ENCODE results near the gene OR51B5.
"Not testable (repeated sequence)": the region's sequence is repeated elsewhere in the genome, so short reads cannot be mapped to it uniquely, and the experiment has no call there.

The OR51B5 gene, protein sequence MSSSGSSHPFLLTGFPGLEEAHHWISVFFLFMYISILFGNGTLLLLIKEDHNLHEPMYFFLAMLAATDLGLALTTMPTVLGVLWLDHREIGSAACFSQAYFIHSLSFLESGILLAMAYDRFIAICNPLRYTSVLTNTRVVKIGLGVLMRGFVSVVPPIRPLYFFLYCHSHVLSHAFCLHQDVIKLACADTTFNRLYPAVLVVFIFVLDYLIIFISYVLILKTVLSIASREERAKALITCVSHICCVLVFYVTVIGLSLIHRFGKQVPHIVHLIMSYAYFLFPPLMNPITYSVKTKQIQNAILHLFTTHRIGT

DNA sequence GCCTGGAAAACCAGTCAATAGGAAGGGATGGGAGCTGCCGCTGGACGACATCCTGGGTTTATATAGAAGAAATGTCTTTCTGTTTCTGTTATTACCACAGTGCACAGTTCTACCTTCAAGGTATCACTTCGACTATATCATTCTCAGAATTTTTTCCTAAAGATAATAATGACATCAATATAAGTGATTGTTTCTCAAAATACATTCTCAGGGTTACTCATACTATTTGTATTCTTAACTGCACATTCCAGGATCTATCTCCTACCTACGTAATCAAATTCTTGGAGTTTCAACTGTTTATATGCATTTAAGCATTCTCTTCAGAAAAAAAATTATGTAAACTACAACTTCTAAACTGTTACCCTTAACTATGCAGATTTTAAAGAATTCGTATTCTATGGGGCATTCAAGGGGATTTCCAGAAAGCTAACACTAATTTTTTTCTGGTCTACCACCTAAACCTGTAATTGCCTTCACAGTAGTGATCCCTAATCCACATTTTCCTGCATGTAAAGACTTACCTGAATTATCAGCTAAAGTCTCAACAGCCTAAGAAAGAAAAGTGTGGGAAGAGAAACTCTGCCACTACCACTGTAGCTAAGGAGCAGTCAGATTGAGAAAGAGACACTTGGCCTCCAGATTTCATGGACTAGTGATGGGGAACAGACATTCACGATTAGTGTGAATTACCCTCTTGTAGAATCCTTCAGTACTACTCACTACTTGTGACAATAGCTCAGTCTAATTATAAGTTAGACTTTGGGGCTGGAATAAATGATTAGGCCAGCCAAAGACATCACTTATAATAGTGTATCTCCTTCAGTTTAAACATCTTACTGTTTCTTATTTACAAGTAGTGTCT lies at the start of gene OR51B5:
Gene OR51B5, minus strand, starts transcription at position 51 of the 862 bp plus-strand sequence. Its CDS starts 0 bp downstream, at position 51.
- DNase-seq = no peak

DNA sequence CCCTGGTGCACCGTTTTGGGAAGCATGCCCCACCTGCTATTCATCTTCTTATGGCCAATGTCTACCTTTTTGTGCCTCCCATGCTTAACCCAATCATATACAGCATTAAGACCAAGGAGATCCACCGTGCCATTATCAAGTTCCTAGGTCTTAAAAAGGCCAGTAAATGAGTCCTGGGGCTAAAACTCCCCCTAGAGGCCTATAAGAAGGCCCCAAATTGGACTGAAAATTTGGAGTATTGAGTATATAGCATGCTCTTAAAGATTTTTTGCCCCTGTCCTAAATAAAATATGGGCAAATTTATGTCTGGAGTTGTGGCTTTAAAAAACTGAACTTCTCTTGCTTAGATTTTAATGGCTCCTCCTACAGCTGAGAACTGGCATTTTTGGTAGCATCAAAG lies 46.9 kb upstream of the OR51B5 start:
- peak; percentile 28 for DNase-seq

DNA sequence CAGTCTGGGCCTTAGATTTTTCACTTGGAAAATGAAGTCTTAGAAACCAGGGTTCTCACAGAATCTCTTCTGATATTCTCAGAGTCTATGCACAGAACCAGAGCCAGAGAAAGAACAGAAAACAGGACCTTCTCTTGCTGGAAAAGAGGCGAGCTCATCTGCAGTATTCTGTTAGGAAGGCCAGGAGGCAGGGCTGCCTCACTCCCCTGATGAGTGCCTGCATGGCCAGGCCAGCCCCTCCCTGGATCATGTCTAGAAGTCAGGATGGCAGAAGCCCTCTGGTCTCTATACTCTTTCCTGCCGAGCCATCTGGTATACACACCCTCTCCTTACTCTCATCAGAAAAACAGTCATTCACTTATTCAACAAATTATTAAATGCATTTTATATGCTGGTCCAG lies 41.0 kb upstream of the OR51B5 start:
- no peak for DNase-seq

DNA sequence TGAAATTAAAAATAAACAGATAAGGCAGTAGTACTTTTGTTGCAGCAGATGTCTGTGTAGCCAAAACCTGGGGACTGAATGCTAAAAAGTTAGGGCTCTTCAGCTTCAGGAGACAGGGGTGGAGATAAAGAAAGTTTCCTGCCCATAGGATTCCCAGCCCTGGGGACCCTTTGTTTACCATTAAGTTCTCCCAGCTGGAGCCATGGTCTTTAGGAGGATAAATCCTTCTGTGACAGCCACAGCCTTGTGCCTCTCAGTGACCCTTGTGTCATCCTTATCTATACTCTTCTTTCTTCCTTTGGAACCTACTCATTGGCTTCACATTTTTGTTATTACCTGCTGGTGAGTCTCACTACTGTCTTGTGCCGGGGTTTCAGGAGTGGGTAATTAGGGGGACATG lies 40.3 kb upstream of the OR51B5 start, which contains the start of gene OR51M1:
Gene OR51M1, plus strand, starts transcription at position 237 of the 400 bp plus-strand sequence. CDS start 5,587 bp downstream, outside the sequence.
- no peak for DNase-seq

DNA sequence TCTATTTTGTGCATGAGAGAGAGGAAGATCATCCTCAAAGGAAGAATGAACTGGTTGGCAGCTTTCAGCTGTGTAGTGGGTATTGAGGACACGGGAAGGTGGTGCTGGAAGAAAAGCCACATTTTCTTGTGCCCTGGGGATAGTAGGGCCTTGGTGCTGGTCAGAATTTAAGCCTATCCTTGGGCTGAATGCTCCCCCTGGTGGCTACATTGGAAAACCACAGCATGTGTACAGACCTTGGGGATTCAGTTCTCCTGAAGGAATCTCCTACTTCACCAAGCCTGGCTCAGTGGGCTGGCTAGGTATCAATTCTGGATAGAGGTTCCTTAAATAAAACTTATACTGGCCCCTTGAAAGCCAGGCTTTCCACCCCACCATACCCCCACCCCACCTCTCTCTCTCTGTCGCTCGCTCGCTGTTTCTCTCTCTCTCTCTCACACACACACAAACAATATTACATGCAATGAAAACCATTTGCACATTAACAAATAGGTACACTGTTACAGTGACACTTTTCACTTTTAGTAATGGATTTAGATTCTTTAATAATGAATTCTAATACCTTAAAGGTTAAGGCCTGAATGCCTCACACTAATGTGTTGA lies 37.5 kb upstream of the OR51B5 start:
- peak; percentile 88 for DNase-seq

DNA sequence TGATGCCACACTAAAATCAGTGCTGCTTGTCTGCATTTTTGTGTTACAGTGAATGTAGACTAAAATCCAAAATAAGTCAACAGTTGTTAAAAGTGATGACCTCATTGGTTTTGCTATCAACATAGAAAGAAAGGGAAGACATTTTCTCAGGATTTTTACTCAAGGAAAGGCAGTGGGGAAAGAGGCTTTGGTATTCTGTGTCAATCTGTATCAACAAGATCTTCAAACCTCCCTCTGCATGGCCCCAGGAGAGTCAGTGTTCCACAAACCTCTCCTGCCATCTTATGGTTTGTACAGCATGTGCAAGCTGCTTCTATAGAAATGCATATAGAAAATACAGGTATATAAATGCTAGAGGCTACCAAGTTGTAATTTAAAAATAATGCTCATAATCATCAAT lies 26.5 kb upstream of the OR51B5 start:
- peak; percentile 84 for DNase-seq

DNA sequence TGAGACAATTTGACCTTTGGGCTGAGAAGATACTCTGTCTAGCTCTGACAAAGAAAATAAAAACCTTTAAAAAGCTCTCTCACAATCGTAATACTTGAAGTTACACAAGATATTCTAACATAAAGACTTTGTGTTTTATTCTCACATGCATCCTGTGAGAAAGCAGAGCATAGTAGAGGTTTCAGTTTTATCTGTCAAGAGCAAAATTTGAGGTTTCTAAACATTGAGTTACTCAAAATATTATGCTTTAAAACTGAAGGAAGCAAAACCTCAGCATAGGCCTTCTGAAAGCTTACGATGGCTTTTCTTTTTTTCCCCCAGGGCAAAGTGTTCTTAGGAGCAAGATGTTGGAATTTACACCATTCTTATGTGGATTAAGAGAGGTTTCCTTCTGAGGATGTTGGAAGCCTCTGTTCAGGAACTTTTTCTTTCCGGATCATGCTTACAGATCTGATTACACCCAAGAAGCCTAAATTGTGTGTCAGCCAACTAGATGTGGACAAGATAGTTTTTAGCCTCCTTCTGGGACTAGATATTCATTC lies 25.2 kb upstream of the OR51B5 start:
- no peak for DNase-seq

DNA sequence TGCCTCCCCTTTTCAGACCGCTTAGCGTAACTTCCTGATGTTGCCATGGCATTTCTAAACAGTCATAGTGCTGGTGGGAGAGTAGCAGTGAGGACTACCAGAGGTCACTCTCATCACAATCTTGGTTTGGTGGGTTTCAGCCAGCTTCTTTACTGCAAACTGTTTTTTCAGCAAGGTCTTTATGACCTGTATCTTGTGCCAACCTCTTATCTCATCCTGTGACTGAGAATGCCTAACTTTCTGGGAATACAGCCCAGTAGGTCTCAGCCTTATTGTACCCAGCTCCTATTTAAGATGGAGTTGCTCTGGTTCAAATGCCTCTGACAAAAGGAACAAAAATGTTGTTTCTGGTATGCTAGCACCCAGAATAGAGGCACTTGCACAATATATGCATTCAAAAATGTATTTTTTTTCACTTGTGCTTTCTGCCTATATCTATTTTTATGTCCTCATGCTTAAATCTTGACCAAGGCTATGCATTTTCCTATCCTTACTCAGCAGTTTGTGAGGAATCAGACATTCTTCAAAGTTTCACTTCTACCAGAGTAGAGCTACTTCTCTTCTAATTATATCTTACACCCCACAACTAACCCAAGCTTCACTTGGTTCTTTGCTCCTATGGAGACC lies 24.2 kb upstream of the OR51B5 start:
- no peak for DNase-seq

DNA sequence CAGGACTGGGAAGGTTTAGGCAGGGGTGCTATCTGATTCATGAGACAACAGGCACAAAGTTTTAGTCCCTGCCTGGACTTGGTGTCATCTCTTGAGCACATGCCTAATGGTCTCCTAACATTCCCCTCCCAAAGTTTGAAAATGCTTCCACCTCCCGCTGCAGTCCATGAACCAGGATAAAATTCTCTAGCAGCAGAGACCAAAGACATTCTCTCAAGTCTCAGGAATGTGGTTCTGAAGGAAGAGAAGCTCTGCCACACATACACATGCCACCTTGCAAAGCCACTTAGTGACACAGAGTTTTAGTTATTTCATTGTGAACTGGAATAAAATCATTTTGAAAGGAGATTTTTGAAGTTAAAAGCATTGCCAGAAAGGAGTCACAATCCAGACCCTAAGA lies 23.5 kb upstream of the OR51B5 start:
- no peak for DNase-seq

DNA sequence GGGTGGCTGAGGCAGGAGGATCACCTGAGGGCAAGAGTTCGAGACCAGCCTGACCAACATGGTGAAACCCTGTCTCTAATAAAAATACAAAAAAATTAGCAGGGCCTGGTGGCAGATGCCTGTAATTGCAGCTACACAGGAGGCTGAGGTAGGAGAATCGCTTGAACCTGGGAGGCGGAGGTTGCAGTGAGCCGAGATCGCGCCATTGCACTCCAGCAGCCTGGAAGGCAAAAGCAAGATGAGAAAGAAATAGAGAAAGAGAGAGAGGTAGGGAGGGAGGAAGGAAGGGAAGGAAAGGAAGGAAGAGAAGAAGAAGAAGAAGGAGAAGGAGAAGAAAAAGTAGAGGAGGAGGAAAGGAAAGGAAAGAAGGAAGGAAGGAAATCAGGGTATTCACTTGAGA lies 23.0 kb upstream of the OR51B5 start:
- not testable (repeated sequence) for DNase-seq

DNA sequence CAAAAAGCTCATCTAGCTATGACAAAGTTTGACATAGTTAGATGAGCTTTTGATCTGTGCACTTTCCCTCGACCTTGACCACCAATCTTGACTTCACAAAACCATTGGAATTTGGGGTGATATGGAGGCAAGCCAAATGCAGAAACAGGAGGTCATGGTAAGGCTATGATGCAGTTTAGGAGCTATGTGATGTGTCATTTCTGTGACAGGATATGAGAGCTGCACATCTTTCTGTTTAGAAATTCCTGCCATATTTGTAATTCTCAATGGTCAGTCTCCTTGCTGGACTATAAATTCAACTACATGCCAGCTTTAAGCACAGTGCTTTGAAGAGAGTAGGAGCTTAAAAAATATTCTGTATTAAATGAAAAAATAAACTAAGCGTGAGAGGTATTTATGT lies 20.9 kb upstream of the OR51B5 start:
- DNase-seq = no peak

DNA sequence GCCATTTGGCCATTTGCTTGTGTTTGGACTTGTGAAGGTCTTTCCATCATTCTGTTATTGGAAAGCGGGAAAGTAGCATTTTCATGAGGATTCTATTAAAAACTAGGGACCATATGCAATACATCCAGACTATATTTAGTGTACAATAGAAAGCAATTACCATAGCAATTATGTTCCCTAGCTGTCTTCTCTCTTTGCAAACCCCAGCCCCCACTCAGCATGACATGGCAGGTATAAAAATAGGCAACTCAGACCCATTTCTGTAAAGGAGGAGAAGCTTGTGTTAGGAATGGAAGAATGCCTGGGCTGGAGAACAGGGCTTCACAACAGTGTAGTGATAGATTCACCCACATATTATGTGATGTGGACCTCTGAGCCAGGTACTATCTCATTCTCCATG lies 20.4 kb upstream of the OR51B5 start:
- no peak for DNase-seq

DNA sequence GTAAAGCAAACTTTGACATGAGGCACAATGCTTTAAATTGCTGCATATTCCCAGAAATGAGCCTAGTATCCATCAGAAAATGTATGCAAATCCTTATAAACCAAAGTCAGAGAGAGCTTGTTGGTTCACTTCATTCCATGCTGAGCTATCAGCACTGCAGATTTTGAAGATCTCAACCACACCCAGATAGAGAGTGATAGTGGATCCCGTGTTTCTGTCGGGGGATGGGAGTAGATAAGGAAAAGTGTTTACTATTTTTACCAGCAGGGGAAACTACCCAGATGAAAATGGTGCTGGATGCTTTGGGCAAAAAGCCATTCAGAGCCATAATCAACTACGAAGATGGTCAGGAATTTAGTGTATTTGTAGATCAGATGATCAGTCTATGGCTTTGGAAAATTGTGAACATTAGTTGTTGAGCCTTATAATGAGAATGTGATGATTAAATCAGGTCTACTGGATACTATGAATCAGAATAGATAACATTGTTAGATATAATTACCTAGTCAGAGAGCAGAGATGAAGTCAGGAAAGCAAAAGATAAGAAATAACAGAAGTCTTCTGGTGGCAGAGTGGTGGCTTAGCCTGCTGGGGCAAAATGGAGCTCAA lies 18.8 kb upstream of the OR51B5 start:
- DNase-seq = no peak

DNA sequence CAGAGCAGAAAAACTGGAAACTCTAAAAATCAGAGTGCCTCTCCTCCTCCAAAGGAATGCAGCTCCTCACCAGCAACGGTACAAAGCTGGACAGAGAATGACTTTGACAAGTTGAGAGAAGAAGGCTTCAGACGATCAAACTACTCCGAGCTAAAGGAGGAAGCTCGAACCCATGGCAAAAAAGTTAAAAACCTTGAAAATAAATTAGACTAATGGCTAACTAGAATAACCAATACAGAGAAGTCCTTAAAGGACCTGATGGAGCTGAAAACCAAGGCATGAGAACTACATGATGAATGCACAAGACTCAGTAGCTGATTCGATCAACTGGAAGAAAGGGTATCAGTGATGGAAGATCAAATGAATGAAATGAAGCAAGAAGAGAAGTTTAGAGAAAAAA lies 12.7 kb upstream of the OR51B5 start:
- not testable (repeated sequence) for DNase-seq

DNA sequence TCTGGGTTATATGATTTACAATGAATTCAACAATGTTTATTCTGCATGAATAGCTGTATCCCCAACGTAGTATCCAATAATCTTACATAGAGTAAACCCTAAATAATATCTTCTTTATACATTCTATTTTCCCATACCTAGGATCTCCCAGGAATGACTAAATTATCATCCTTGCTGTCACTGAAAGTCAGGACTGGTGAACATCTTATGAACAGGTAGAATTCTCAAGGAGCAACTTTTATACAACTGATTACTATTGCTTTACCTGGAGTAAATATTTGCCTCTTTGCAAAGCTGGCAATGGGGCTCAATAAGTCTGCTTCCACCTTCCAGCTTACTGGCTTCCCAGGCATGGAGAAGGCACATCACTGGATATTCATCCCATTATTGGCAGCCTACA lies 7.9 kb upstream of the OR51B5 start, which contains the start of gene OR51B6:
Gene OR51B6, plus strand, starts transcription at position 301 of the 400 bp plus-strand sequence. Its CDS starts 0 bp downstream, at position 301.
- DNase-seq = no peak

DNA sequence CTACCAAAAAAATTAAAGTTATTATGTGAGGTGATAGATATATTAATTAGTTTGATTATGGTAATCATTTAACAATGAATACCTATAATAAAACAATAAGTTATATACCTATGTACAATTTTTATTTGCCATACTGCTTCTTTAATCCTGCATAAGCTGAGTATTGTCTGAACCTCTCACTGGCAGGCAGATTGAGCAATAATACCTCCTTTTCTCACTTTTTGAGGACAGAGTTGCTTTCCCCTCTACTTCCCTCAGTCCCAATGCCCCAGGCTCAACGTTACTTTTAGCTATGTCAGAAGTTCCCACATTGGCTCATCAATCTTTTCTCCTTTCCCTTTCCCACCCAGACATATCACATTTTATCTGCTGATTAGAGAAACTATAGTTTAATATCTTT lies 6.2 kb upstream of the OR51B5 start:
- DNase-seq = no peak

DNA sequence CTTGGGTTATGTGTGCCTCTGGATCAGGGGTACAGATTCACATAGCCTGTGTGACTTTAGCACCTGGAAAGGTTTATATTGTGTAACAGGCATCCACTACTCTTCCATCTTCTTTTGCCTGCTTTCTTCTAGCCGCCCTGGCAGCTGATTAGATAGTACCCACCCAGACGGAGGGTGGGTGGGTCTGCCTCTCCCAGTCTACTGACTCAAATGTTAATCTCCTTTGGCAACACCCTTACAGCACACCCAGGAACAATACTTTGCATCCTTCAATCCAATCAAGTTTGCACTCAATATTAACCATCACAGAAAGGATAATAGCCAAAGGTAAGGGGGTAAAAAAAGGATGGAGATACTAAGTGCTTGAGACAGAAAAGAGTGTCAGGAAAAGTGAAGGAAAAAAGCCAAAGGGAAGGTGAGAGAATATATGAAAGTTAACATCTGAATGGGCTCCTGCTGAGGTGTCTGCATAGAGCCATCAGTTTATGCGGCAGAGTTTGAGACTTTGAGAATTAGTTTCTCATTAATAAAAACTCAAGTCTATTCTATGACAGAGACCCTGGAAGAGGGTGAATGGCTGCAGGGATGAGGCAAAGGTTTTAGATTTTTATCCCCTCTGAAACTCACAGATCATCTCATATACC lies 5.3 kb upstream of the OR51B5 start:
- DNase-seq = peak; percentile 70

DNA sequence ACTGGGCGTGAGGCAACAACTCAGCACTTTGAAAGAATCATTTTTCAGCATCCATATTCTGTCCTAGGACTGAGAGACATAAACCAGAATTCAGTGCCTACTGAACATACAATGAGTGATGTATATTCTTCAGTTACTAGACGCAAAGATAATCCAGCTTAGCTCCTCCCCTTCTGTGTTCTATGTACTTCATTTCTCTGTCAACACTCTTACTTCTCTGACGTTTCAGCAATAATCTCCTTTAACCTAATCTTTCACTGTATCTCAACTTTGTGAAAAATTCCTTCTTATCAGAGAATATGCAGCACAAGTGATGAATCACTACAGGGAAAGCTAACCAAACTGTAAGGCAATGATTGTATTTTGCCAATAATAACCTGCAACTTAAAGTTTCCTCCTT lies 2.5 kb upstream of the OR51B5 start:
- DNase-seq = no peak

DNA sequence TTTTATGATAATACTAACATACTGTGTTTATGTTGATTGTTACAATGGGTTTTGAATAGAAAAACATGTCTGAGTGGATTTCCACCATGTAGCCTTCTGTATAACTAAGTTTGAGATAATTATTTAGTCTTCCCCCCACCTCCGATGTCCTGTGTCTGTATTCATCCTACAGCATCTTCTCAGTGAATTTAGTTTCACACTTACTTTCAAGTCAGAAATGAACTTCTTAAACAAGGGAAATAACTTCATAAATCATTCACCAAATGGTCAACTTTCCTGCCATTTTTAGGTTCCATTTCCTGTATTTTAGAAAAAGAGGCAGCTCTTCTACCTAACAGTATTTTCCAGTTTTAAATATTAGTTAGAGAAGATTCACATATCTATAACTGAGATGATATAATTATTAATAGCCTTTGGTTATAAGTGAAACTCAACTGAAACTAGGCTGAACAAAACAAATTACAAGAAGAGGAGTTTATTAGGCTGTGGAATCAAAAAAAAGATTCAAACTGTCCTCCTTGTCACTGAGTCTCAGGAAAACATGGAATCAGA lies 3.5 kb downstream of the OR51B5 start:
- no peak for DNase-seq

DNA sequence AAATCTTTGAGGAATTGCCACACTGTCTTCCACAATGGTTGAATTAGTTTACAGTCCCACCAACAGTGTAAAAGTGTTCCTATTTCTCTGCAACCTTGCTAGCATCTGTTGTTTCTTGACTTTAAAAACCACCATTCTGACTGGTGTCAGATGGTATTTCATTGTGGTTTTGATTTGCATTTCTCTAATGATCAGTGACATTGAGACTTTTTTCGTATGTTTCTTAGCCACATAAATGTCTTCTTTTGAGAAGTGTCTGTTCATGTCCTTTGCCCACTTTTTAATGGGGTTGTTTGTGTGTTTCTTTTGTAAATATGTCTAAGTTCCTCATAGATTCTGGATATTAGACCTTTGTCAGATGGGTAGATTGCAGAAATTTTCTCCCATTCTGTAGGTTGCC lies 6.1 kb downstream of the OR51B5 start:
- not testable (repeated sequence) for DNase-seq

DNA sequence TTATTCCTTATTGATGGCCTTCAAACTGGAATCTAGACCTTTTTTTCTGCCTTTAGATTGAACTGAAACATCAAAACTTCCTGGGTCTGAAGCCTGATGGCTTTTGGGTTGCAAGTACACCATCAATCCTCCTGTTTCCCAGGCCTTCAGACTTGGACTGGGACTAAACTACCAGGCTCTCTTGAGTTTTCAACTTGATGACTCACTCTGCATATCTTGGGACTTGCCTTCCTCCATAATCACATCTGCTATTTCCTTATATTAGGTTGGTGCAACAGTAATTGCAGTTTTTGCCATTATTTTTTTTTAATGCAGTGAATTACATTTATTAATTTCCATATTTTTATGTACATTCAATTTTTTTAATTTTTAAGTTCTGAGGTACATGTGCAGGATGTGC lies 7.0 kb downstream of the OR51B5 start:
- no peak for DNase-seq
